HCT116 (cell line): Measurements from ENCODE around the gene UNKL. TPM values are rescaled to one million over a fixed set of nuclear protein-coding genes. Genes with fewer than 3 reads are reported as not detected.

Source experiments
- ATAC-seq: fragments of 200-7000 bp; cut with Tn5 transposase; 2 replicates; pipeline ENCODE4 v1.9.1; 2020; ENCODE audit warnings: mild to moderate bottlenecking, moderate library complexity
- BruUV-seq: library from RNA; stranded (reverse); fragments of 400-500 nt; replicated peaks from 2 replicates; lab custom pipeline; 2021; lab: Mats Ljungman, UMichigan
- CTCF ChIA-PET: fragments of 300-600 bp; sonication (Branson Sonifier 250); formaldehyde crosslinking; loops from one replicate; lab custom pipeline; 2021; ENCODE audit warnings: antibody characterized with exemption; lab: Charles Lee
- POLR2A ChIA-PET: fragments of 300-600, 350-600 bp; sonication (Branson Sonifier 250); formaldehyde crosslinking; loops from one replicate; lab custom pipeline; 2021; ENCODE audit warnings: antibody characterized with exemption; lab: Charles Lee
- RAD21 ChIA-PET, 2 experiments: fragments of 300-600 bp; sonication (Branson Sonifier 250); formaldehyde crosslinking; loops; one replicate each; lab custom pipeline; 2023; ENCODE audit warnings: low total read pairs in 2 of 2; ENCODE audit not compliant: uncharacterized antibody in 2 of 2, unreplicated experiment in 2 of 2, low non-redundant PET in 1 of 2; lab: Charles Lee
- DNase-seq: peaks from one replicate; pipeline ENCODE4 v3.0.0-alpha.2; 2010; ENCODE audit warnings: low read depth, low spot score
- H2AFZ ChIP-seq: fragments of 200-600 bp; shearing (Covaris generic), sonication (generic); 2 replicates; pipeline ENCODE4 v1.6.1; 2017; ENCODE audit warnings: low read depth, mixed run types, mixed read lengths, antibody characterized with exemption, low read length; ENCODE audit not compliant: poor library complexity, severe bottlenecking
- H3K27ac ChIP-seq: 2 replicates; pipeline ENCODE4 v1.5.1; 2012; ENCODE audit warnings: low read depth, low read length
- H3K27me3 ChIP-seq: fragments of 200-600 bp; sonication (generic); 2 replicates; pipeline ENCODE4 v1.6.1; 2016; ENCODE audit warnings: mixed run types, low read length, mixed read lengths; ENCODE audit not compliant: insufficient read depth
- H3K36me3 ChIP-seq, 2 experiments: fragments of 200-500 bp in 1 of 2; fragments of 200-600 bp in 1 of 2; sonication (Bioruptor generic) in 1 of 2; sonication (generic) in 1 of 2; 2 replicates each; pipeline versions ENCODE4 v1.5.1 to v1.6.1; 2014 to 2016; ENCODE audit warnings: low read length in 2 of 2, inconsistent platforms in 1 of 2, mixed read lengths in 1 of 2, mixed run types in 1 of 2; ENCODE audit not compliant: insufficient read depth in 2 of 2, control insufficient read depth in 1 of 2
- H3K4me1 ChIP-seq, 2 experiments: fragments of 200-600 bp in 1 of 2; sonication (generic) in 1 of 2; 2 replicates each; pipeline versions ENCODE4 v1.5.1 to v1.6.1; 2012 to 2017; ENCODE audit warnings: low read length in 2 of 2, inconsistent platforms in 1 of 2, mild to moderate bottlenecking in 1 of 2, mixed read lengths in 1 of 2, mixed run types in 1 of 2, moderate library complexity in 1 of 2; ENCODE audit not compliant: insufficient read depth in 2 of 2, control insufficient read depth in 1 of 2
- H3K4me2 ChIP-seq: fragments of 200-600 bp; sonication (generic); 2 replicates; pipeline ENCODE4 v1.6.1; 2017; ENCODE audit warnings: mixed run types, low read length, mixed read lengths
- H3K4me3 ChIP-seq, 2 experiments: fragments of 200-600 bp in 1 of 2; sonication (generic) in 1 of 2; replicated peaks in 1 of 2; 2 replicates each; pipeline ENCODE4 v1.5.1; 2011 to 2016; ENCODE audit warnings: low read length in 2 of 2, control low read depth in 1 of 2, low read depth in 1 of 2, mild to moderate bottlenecking in 1 of 2, mixed read lengths in 1 of 2, mixed run types in 1 of 2
- H3K79me2 ChIP-seq: fragments of 200-600 bp; sonication (generic); 2 replicates; pipeline ENCODE4 v1.6.1; 2017; ENCODE audit warnings: mild to moderate bottlenecking, mixed run types, low read length, moderate library complexity, mixed read lengths; ENCODE audit not compliant: insufficient read depth
- H3K9ac ChIP-seq: fragments of 200-600 bp; sonication (generic); 2 replicates; pipeline ENCODE4 v1.6.1; 2016; ENCODE audit warnings: low read length, mixed read lengths
- H3K9me2 ChIP-seq: fragments of 200-600 bp; sonication (generic), shearing (Covaris generic); 2 replicates; pipeline ENCODE4 v1.6.1; 2017; ENCODE audit warnings: mixed run types, mild to moderate bottlenecking, moderate library complexity; ENCODE audit not compliant: insufficient read depth
- H3K9me3 ChIP-seq, 2 experiments: fragments of 200-500 bp in 1 of 2; fragments of 200-600 bp in 1 of 2; sonication (Bioruptor generic) in 1 of 2; sonication (generic) in 1 of 2; 2 replicates each; pipeline ENCODE4 v1.6.1; 2014 to 2017; ENCODE audit warnings: low read length in 2 of 2, mixed read lengths in 2 of 2, inconsistent platforms in 1 of 2, low read depth in 1 of 2, mild to moderate bottlenecking in 1 of 2, mixed run types in 1 of 2, moderate library complexity in 1 of 2; ENCODE audit not compliant: control insufficient read depth in 1 of 2, insufficient read depth in 1 of 2
- H4K20me1 ChIP-seq: fragments of 200-600 bp; sonication (generic), shearing (Covaris generic); 2 replicates; pipeline ENCODE4 v1.6.1; 2017; ENCODE audit warnings: mixed run types, mild to moderate bottlenecking, moderate library complexity; ENCODE audit not compliant: insufficient read depth
- ATF3 ChIP-seq: IDR thresholded peaks from 2 replicates; pipeline ENCODE4 v1.6.1; 2012
- CBX3 ChIP-seq: IDR thresholded peaks from 2 replicates; pipeline ENCODE4 v1.6.1; 2012; ENCODE audit warnings: low read depth
- CEBPB ChIP-seq: IDR thresholded peaks from 2 replicates; pipeline ENCODE4 v1.6.1; 2012; ENCODE audit warnings: low read depth
- EGR1 ChIP-seq: IDR thresholded peaks from 2 replicates; pipeline ENCODE4 v1.6.1; 2012; ENCODE audit warnings: low read depth
- EZH2 ChIP-seq: fragments of 200-600 bp; sonication (generic); IDR thresholded peaks from 2 replicates; pipeline ENCODE4 v1.6.1; 2017; ENCODE audit warnings: antibody characterized with exemption, mixed run types
- EZH2phosphoT487 ChIP-seq: fragments of 200-600 bp; IDR thresholded peaks from 2 replicates; pipeline ENCODE4 v1.6.1; 2018; ENCODE audit warnings: antibody characterized with exemption, borderline replicate concordance
- FOSL1 ChIP-seq: IDR thresholded peaks from 2 replicates; pipeline ENCODE4 v1.6.1; 2012; ENCODE audit warnings: low read depth
- JUND ChIP-seq: IDR thresholded peaks from 2 replicates; pipeline ENCODE4 v1.6.1; 2012
- POLR2A ChIP-seq: IDR thresholded peaks from 2 replicates; pipeline ENCODE4 v1.7.0; 2011; ENCODE audit warnings: borderline replicate concordance; ENCODE audit not compliant: insufficient read depth, insufficient read length; ENCODE audit errors: extremely low read depth
- POLR2AphosphoS5 ChIP-seq: IDR thresholded peaks from 2 replicates; pipeline ENCODE4 v1.6.1; 2011; ENCODE audit warnings: mild to moderate bottlenecking, low read depth, low read length, moderate library complexity
- RAD21 ChIP-seq: IDR thresholded peaks from 2 replicates; pipeline ENCODE4 v1.6.1; 2012; ENCODE audit warnings: low read depth, mild to moderate bottlenecking
- SIN3A ChIP-seq: IDR thresholded peaks from 2 replicates; pipeline ENCODE4 v1.6.1; 2012; ENCODE audit warnings: low read depth
- SP1 ChIP-seq: IDR thresholded peaks from 2 replicates; pipeline ENCODE4 v1.6.1; 2012; ENCODE audit warnings: low read depth
- SRF ChIP-seq: IDR thresholded peaks from 2 replicates; pipeline ENCODE4 v1.6.1; 2012; ENCODE audit warnings: low read depth
- TCF7L2 ChIP-seq: IDR thresholded peaks from 2 replicates; pipeline ENCODE4 v1.7.0; 2011; ENCODE audit warnings: borderline replicate concordance, inconsistent platforms; ENCODE audit not compliant: insufficient read depth, insufficient read length; ENCODE audit errors: extremely low read depth
- YY1 ChIP-seq: IDR thresholded peaks from 2 replicates; pipeline ENCODE4 v1.6.1; 2011; ENCODE audit warnings: low read length, low read depth, moderate library complexity, mild to moderate bottlenecking; ENCODE audit not compliant: insufficient replicate concordance; ENCODE audit errors: extremely low read depth
- ZNF274 ChIP-seq: fragments of 200-500 bp; sonication (Bioruptor generic); IDR thresholded peaks from 2 replicates; pipeline ENCODE4 v1.6.1; 2014; ENCODE audit warnings: mild to moderate bottlenecking, low read depth, low read length, inconsistent platforms
- intact Hi-C: fragments of 100-400 bp; cut with micrococcal nuclease; formaldehyde crosslinking; loops from 2 replicates; pipeline ENCODE4 v1.10.0; 2022
- total RNA-seq: library from RNA; stranded (reverse); gene quantifications from one replicate; pipeline ENCODE4 v1.2.1, GENCODE V29; 2021; ENCODE audit not compliant: unreplicated experiment
- TF ChIP-seq, protein P1 (sequence below): IDR thresholded peaks from 2 replicates; pipeline ENCODE4 v1.6.1; 2012

The UNKL gene
- total RNA-seq, 1 experiment from 2014 or later, result 24.9 TPM

GRCh38 chr16:1387331-1387730, 27.2 kb downstream of the UNKL start:
- H3K36me3 ChIP-seq, result no peaks in the 10 kb centered on the region; a peak in 1 of 4 replicates
- RAD21 ChIA-PET, result no interaction called here
- H3K4me3 ChIP-seq, result no peak overlapping the region
- H4K20me1 ChIP-seq, result no peaks in the 10 kb centered on the region
- no peak overlapping the region for H3K4me2 ChIP-seq
- H3K9me3 ChIP-seq, result no peaks in the 10 kb centered on the region
- no peaks in the 10 kb centered on the region for H3K79me2 ChIP-seq
- DNase-seq (no peak), ATAC-seq (no peak)
- H3K9ac ChIP-seq, result no peak overlapping the region
- POLR2A ChIA-PET, result no interaction called here
- H3K9me2 ChIP-seq, result no peaks in the 10 kb centered on the region
- CTCF ChIA-PET, result no interaction called here
- H3K4me1 ChIP-seq, result no peaks in the 10 kb centered on the region
- H3K27me3 ChIP-seq, result no peaks in the 10 kb centered on the region
- intact Hi-C loops, result no loop called here
- TF ChIP-seq RAD21, result no peak
- no peak for TF ChIP-seq EZH2
- TF ChIP-seq, protein P1, sequence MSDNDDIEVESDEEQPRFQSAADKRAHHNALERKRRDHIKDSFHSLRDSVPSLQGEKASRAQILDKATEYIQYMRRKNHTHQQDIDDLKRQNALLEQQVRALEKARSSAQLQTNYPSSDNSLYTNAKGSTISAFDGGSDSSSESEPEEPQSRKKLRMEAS, result no peak
- TF ChIP-seq SRF, result no peak
- TF ChIP-seq EZH2phosphoT487, result no peak
- no peak for TF ChIP-seq SIN3A
- no peak for TF ChIP-seq ATF3
- no peak for TF ChIP-seq POLR2A
- TF ChIP-seq CBX3, result no peak
- no peak for TF ChIP-seq YY1
- no peak for TF ChIP-seq TCF7L2
- no peak for TF ChIP-seq JUND
- no peak for TF ChIP-seq SP1
- no peak for TF ChIP-seq FOSL1
- no peak for TF ChIP-seq POLR2AphosphoS5
- no peak for TF ChIP-seq EGR1
- no peak for TF ChIP-seq CEBPB
- no peak for TF ChIP-seq ZNF274
- BruUV-seq, result no TSS peak
- H2AFZ ChIP-seq, result no peak overlapping the region
- no peak overlapping the region for H3K27ac ChIP-seq
